Sigmoid colon (tissue), 4 donors: ENCODE data around the gene WDFY4.

ENCODE experiments used
- CTCF ChIP-seq, 4 experiments: fragments of 450-650 bp in 3 of 4; fragments of 200-600 bp in 1 of 4; IDR thresholded peaks; one replicate each; pipeline ENCODE4 v1.5.1; 2016 to 2019; ENCODE audit warnings: antibody characterized with exemption in 4 of 4, mild to moderate bottlenecking in 3 of 4, moderate library complexity in 2 of 4
- EP300 ChIP-seq, 4 donors: sonication (generic); formaldehyde crosslinking; IDR thresholded peaks; one replicate each; pipeline ENCODE4 v1.6.1; 2017; ENCODE audit warnings: antibody characterized with exemption in 4 of 4
- POLR2A ChIP-seq, 2 donors: fragments of 450-650 bp; IDR thresholded peaks; one replicate each; pipeline ENCODE4 v1.6.1; 2016; ENCODE audit warnings: antibody characterized with exemption in 2 of 2, mild to moderate bottlenecking in 2 of 2, moderate library complexity in 2 of 2
- POLR2AphosphoS5 ChIP-seq, 4 donors: sonication (generic); formaldehyde crosslinking; IDR thresholded peaks; one replicate each; pipeline ENCODE4 v1.6.1; 2017; ENCODE audit warnings: antibody characterized with exemption in 4 of 4

DNA sequence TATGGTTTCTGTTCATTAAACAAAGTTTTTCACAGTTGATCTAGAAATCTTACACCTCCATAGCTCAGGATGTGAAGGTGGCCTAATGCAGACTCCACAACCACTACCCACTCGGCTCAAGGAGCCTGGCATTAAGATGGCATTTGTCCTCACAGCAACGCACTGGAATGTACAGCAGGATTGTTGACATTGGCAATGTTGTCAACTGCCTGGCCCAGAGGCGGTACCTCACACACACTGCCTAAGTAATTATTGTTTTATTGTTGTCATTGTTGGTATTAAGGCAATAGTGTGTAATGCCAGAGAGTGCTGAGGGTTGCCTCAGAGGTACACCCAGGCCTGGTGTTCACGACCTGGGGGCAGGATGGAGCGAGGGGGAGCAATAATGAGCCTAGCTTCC is 216.6 kb downstream of the WDFY4 start:
- TF ChIP-seq POLR2A (IDR thresholded peaks at IDR 0.05), result no peak
- TF ChIP-seq CTCF (IDR thresholded peaks at IDR 0.05), result no peak
- no peak for TF ChIP-seq EP300 (IDR thresholded peaks at IDR 0.05)
- no peak for TF ChIP-seq POLR2AphosphoS5 (IDR thresholded peaks at IDR 0.05)
